ENCODE measurements around the gene P4HA3.

P4HA3 gene

DNA sequence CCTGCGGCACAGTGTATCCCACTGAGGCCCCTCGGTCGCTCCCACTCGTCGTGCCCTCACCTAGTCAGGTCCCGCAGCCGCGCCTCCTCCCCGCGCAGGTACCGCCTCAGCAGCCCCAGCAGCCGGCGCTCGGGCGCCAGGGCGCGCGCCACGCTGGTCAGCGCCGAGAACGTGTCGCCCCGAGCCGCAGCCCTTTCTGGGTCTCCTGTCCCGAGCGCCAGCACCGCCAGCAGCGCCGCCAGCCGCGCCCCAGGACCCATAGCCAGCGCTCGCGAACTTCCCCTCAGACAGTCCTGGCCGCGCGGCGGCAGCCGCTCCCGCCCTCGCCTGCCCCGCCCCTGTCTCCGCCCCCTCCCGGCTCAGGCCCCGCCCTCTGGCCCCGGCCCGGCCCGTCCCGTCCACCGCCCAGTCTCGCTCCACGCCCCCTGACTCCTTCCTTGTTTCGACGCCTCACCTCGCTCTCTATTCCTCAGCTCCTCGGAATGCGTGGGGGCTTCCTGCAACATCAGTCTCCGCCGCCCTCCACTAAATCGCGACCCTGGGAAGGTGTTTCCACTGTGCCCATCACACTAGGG is at the start of gene P4HA3:
P4HA3 (minus strand) TSS at position 289 of the 575 bp plus-strand sequence; CDS start at position 260, 29 bp downstream.
- Histone ChIP-seq H3K9ac (no peak within 1 kb of the TSS), H3K4me3 (no peak within 1 kb of the TSS), H3K4me1 (no peaks in the 10 kb centered on the region), H3K9me3 (replicated peaks in 1 of 11) (peaks cover 5 to 19% (median 9%) of the 10 kb centered on the region in 11 experiments; a peak in 21 of 22 replicates), H4K20me1 (no peaks in the 10 kb centered on the region), H3K27me3 (no peaks in the 10 kb centered on the region), H3K4me2 (no peak within 1 kb of the TSS), H3K27ac (no peak within 1 kb of the TSS), H3K36me3 (no peaks in the 10 kb centered on the region)
- TF ChIP-seq Cebpa-rat (IDR thresholded peaks at IDR 0.05) = no peak

DNA sequence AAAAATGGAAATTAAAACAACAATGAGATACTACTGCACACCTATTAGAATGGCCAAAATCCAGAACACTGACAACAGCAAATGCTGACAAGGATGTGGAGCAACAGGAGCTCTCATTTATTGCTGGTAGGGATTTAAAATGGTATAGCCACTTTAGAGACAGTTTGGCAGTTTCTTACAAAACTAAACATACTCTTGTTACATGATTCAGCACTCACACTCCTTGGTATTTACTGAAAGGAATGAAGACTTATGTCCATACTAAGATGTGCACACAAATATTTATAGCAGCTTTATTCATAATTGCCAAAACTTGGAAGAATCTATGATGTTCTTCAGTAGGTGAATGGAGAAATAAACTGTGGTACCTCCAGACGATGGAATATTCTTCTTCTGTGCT is 46.0 kb upstream of the P4HA3 start:
- Histone ChIP-seq H3K36me3 (peaks cover 18 to 61% (median 30%) of the 10 kb centered on the region in 11 experiments), H3K9ac (no peak overlapping the region), H3K27ac (no peak overlapping the region), H3K9me3 (replicated peaks in 1 of 11) (peaks cover 8 to 18% (median 13%) of the 10 kb centered on the region in 11 experiments; a peak in 21 of 22 replicates), H4K20me1 (no peaks in the 10 kb centered on the region), H3K27me3 (no peaks in the 10 kb centered on the region), H3K4me3 (no peak overlapping the region), H3K4me1 (no peaks in the 10 kb centered on the region), H3K4me2 (no peak overlapping the region)
- no peak for TF ChIP-seq Cebpa-rat (IDR thresholded peaks at IDR 0.05)

DNA sequence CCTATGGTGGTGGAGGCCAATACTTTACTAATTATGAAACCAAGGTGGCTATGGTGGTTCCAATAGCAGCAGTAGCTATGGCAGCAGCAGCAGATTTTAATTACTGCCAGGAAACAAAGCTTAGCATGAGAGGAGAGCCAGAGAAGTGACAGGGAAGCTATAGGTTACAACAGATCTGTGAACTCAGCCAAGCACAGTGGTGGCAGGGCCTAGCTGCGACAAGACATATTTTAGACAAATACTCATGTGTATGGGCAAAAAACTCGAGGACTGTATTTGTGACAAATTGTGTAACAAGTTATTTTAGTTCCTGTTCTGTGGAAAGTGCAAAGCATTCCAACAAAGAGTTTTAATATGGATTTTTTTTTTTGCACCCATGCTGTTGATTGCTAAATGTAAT is 44.2 kb upstream of the P4HA3 start:
- H3K9ac ChIP-seq = no peak overlapping the region
- H3K4me1 ChIP-seq = no peaks in the 10 kb centered on the region
- H4K20me1 ChIP-seq = no peaks in the 10 kb centered on the region
- no peak overlapping the region for H3K4me3 ChIP-seq
- H3K27me3 ChIP-seq = no peaks in the 10 kb centered on the region
- H3K27ac ChIP-seq = no peak overlapping the region
- H3K4me2 ChIP-seq = no peak overlapping the region
- H3K9me3 ChIP-seq (replicated peaks in 1 of 11) = peaks cover 3 to 18% (median 11%) of the 10 kb centered on the region in 11 experiments
- peaks cover 17 to 58% (median 29%) of the 10 kb centered on the region in 11 experiments for H3K36me3 ChIP-seq
- no peak for TF ChIP-seq Cebpa-rat (IDR thresholded peaks at IDR 0.05)

DNA sequence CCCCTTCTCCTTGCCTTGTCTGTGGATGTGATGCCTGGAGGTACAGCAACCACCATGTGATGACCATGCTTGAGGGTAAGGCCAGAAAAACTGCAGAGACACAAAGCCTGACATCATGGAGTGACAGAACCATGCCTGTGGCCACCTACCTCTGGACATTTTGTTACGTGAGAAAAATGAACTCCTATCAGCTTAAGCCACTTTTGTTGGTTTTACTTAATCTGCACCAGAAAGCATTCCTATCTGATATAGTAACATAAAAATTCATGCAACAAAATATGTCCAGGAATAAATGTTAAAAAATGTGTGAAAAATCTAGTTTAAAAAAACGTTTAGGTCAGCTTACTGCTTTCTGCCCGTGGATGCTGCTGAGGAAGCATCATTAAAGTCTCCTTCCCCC is 42.6 kb upstream of the P4HA3 start:
- H3K27ac ChIP-seq = no peak overlapping the region
- no peak for TF ChIP-seq Cebpa-rat (IDR thresholded peaks at IDR 0.05)
- no peak overlapping the region for H3K4me3 ChIP-seq
- no peaks in the 10 kb centered on the region for H4K20me1 ChIP-seq
- H3K9ac ChIP-seq = no peak overlapping the region
- peaks cover 8 to 53% (median 21%) of the 10 kb centered on the region in 11 experiments; a peak in 18 of 22 replicates for H3K36me3 ChIP-seq
- H3K9me3 ChIP-seq (replicated peaks in 1 of 11) = peaks cover 0 to 11% (median 5%) of the 10 kb centered on the region in 11 experiments; a peak in 9 of 22 replicates
- no peaks in the 10 kb centered on the region for H3K4me1 ChIP-seq
- no peaks in the 10 kb centered on the region for H3K27me3 ChIP-seq
- H3K4me2 ChIP-seq = no peak overlapping the region

DNA sequence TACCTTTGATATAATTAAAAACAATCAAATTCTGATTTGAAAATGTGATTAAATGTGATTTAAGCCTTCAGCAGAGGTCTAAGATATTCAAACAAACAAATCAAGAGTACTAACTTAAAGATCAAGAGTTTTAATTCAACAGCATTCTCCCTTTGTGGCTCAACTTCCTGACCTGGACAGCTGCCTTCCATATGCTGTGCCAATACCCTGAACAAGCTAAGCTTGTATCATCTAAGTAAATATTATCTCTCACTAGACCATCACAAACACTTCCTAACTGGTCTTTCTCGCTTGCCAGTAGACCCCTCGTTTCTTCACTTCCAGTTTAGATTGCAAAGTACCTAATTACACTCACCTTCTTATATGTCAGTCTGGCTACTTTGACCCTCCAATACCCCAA is 35.9 kb upstream of the P4HA3 start:
- TF ChIP-seq Cebpa-rat (IDR thresholded peaks at IDR 0.05) = no peak
- no peak overlapping the region for H3K4me2 ChIP-seq
- no peak overlapping the region for H3K9ac ChIP-seq
- H3K4me1 ChIP-seq = no peaks in the 10 kb centered on the region
- H3K36me3 ChIP-seq = peaks cover 7 to 57% (median 37%) of the 10 kb centered on the region in 11 experiments
- H3K27ac ChIP-seq = no peak overlapping the region
- H3K4me3 ChIP-seq = no peak overlapping the region
- H3K27me3 ChIP-seq = no peaks in the 10 kb centered on the region
- peaks cover 0 to 11% (median 5%) of the 10 kb centered on the region in 11 experiments; a peak in 9 of 22 replicates for H3K9me3 ChIP-seq (replicated peaks in 1 of 11)
- no peaks in the 10 kb centered on the region for H4K20me1 ChIP-seq

DNA sequence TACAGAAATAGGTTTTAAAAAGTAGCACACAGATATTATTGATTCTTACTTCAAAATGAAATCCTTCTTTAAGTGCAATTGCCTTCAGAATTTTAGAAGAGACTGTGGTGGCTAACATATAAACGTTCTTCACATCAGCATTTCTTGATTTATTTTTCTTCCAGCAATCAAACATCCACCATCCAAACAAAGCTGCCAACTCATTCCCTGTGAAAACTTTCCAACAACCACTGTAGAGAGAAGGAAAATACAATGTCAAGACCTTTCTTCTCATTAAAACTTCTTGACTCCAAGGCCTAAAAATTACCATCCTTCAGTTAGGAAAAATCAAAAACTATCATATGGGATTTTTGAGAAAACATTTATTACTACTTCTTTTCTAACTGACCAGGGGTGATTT is 34.0 kb upstream of the P4HA3 start:
- H4K20me1 ChIP-seq = no peaks in the 10 kb centered on the region
- no peak overlapping the region for H3K4me3 ChIP-seq
- no peaks in the 10 kb centered on the region for H3K27me3 ChIP-seq
- H3K4me2 ChIP-seq = no peak overlapping the region
- no peak for TF ChIP-seq Cebpa-rat (IDR thresholded peaks at IDR 0.05)
- peaks cover 20 to 65% (median 45%) of the 10 kb centered on the region in 11 experiments for H3K36me3 ChIP-seq
- H3K9ac ChIP-seq = no peak overlapping the region
- H3K4me1 ChIP-seq = no peaks in the 10 kb centered on the region
- H3K9me3 ChIP-seq (replicated peaks in 1 of 11) = peaks cover 0 to under 1% (median 0%) of the 10 kb centered on the region in 11 experiments; a peak in 1 of 22 replicates
- H3K27ac ChIP-seq = no peak overlapping the region

DNA sequence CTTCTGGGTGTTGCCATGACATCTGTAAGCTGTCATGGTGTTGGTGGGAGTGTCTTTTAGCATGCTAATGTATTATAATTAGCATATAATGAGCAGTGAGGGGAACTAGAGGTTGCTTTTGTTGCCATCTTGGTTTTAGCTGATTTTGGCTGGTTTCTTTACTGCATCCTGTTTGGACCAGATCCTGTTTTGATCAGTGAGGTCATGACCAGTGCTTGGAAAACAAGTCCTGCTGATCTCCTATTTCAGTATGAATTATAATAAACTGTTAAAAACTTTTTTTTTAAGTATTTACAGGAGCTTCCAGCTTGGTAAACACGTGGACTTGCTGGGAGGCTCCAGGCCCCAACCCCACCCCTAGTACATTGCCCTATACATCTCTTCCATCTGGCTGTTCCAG is 30.5 kb upstream of the P4HA3 start:
- Histone ChIP-seq H3K27me3 (no peaks in the 10 kb centered on the region), H3K4me2 (no peak overlapping the region), H3K4me3 (no peak overlapping the region), H3K4me1 (no peaks in the 10 kb centered on the region), H3K36me3 (peaks cover 32 to 95% (median 61%) of the 10 kb centered on the region in 11 experiments), H3K9ac (no peak overlapping the region), H3K27ac (no peak overlapping the region), H4K20me1 (no peaks in the 10 kb centered on the region), H3K9me3 (replicated peaks in 1 of 11) (no peaks in the 10 kb centered on the region)
- TF ChIP-seq Cebpa-rat (IDR thresholded peaks at IDR 0.05) = no peak

DNA sequence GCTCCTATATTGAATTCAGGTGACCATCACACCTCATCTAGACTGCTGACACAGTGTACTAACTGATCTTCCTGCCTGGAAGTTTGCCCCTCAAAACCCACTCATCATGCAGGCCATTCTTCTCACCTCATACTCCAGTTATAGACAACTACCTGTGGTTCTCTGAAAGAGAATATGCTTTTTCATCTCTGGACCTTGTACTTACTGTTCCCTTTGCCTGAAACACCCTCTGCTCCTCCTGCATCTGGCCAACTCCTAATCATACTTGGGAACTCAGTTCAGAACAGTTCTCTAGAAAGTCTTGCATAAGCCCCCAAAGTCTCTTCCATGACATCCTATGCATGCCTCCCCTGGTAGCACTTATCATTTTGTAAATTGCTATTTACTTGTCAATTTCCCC is 28.2 kb upstream of the P4HA3 start:
- H3K27me3 ChIP-seq = no peaks in the 10 kb centered on the region
- no peak overlapping the region for H3K4me3 ChIP-seq
- no peaks in the 10 kb centered on the region for H4K20me1 ChIP-seq
- H3K27ac ChIP-seq = no peak overlapping the region
- H3K9me3 ChIP-seq (replicated peaks in 1 of 11) = no peaks in the 10 kb centered on the region
- no peak for TF ChIP-seq Cebpa-rat (IDR thresholded peaks at IDR 0.05)
- peaks cover 23 to 92% (median 59%) of the 10 kb centered on the region in 11 experiments for H3K36me3 ChIP-seq
- H3K4me2 ChIP-seq = no peak overlapping the region
- H3K4me1 ChIP-seq = no peaks in the 10 kb centered on the region
- no peak overlapping the region for H3K9ac ChIP-seq

DNA sequence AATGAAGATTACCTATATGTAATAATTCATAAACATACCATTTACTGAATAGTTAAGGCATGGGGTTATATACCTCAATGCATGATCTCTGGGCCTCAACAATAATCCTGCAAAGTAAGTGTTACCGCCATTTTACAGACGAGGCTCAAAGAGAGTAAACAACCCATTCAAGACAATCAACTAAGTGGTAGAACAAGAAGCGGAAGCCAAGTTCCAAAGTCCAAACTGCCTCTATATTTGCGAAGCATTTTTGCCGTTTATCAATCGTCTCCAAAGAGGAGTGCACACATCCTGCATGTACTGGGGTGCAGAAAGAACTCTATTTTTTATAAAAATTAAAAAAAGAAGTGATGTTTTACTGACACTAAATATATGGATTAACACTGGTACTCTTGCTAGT is 27.5 kb upstream of the P4HA3 start:
- no peak overlapping the region for H3K27ac ChIP-seq
- TF ChIP-seq Cebpa-rat (IDR thresholded peaks at IDR 0.05) = no peak
- no peak overlapping the region for H3K9ac ChIP-seq
- no peaks in the 10 kb centered on the region for H3K4me1 ChIP-seq
- no peak overlapping the region for H3K4me2 ChIP-seq
- no peaks in the 10 kb centered on the region for H4K20me1 ChIP-seq
- H3K4me3 ChIP-seq = no peak overlapping the region
- H3K36me3 ChIP-seq = peaks cover 22 to 85% (median 53%) of the 10 kb centered on the region in 11 experiments
- no peaks in the 10 kb centered on the region for H3K9me3 ChIP-seq (replicated peaks in 1 of 11)
- H3K27me3 ChIP-seq = no peaks in the 10 kb centered on the region

DNA sequence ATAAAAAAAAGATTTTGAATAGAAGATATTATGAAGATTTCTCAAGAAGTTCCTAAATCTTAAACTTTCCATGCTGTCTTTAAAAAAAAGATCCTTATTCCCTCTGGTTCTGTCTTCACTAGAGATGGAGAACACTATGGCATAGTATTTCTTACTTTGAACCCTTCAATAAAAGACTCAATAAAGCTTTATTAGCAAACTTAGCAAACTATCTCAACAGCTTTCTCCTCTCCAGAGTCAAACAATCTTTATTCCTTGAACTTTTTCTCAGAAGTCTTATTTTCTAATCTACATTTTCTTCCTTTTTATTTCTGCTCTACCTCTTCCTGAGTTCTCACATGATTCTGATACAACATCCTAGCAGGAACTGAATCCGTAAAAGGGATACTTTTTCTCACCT is 21.8 kb upstream of the P4HA3 start:
- Histone ChIP-seq H3K27me3 (no peaks in the 10 kb centered on the region), H3K4me1 (no peaks in the 10 kb centered on the region), H3K4me2 (no peak overlapping the region), H3K9me3 (replicated peaks in 1 of 11) (peaks cover 3 to 8% (median 5%) of the 10 kb centered on the region in 11 experiments), H3K9ac (no peak overlapping the region), H4K20me1 (no peaks in the 10 kb centered on the region), H3K36me3 (peaks cover 5 to 40% (median 18%) of the 10 kb centered on the region in 11 experiments; a peak in 16 of 22 replicates), H3K27ac (no peak overlapping the region), H3K4me3 (no peak overlapping the region)
- TF ChIP-seq Cebpa-rat (IDR thresholded peaks at IDR 0.05) = no peak
